ENCODE results near the gene ZNF627.
A peak's percentile ranks its signal among the peaks of the same experiment; 100 is the strongest.
"Not testable (repeated sequence)": the region's sequence is repeated elsewhere in the genome, so short reads cannot be mapped to it uniquely, and the experiment has no call there.

The ZNF627 gene

DNA sequence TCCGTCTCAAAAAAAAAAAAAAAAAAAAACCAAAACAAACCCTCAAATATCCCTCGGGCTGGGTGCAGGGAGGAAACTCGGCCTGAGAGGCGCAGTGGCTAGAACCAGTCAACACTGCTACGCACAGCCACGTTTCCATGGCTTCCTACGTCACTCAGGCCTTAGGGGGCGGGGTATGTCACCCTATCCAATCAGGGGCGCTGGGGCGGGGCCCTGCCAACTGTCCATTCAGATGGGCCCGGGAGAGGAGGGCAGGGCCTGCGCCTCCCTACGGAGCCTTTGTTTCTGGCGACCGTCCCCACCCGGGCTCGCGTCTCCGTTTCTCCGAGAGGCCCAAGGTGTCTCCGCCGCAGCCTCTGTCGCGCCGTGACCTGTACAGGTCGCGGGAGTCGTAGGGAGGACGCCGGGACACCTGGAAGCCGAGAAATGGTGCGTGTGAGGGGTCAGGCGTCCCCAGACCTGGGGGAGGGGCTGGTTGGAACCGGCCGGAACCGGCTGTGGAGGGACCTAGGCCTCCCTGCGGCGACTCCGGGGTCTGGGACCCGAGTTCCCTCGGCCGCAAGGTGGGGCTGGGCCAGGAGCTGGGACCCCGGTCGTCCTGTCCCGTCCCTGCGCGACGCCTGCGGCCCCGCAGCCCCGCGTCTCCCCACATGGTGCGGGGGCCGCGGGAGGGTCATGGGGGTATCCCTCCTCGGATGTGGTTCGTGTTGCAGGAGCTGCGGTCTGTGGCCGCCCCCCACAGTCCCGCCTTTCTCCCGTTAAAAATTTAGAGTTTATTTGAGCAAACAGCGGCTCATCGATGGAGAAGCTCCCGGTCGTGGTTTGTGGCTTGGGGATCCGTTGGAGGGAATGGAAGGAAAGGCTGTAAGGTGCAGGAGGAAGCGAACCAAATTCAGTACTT, at the start of gene ZNF627:
TSS of gene ZNF627 (plus strand) at position 282 of the 901 bp plus-strand sequence. CDS start at position 427, 145 bp downstream.
- DNase-seq = peak; percentile 87 to 99

DNA sequence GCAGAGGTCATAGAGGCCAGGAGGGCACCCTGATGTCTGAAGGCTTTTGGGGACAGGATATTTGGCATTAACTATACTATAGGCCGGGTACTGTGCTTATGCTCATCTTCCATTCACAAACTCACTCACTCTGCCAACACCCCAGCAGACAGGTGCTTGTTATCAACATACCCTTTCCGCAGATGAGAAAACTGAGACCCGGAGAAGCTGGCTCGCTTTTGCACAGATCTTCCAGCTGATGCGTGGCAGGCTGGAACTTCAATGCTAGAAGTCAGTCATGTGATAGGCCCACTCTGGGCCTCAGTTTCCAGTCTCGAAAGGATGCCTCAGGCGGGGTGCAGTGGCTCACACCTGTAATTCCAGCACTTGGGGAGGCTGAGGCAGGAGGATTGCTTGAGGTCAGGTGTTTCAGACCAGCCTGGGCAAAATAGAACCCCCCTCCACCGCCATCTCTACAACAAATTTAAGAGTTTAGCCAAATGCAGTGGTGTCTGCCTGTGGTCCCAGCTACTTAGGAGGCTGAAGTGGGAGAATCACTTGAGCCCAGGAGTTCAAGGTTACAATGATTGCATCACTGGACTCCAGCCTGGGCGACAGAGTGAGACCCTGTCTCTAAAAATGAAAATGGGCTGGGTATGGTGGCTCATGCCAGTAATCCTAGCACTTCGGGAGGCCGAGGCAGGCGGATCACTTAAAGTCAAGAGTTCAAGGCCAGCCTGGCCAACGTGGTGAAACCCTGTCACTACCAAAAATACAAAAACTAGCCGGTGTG, 49.2 kb upstream of the ZNF627 start:
- no peak for DNase-seq

DNA sequence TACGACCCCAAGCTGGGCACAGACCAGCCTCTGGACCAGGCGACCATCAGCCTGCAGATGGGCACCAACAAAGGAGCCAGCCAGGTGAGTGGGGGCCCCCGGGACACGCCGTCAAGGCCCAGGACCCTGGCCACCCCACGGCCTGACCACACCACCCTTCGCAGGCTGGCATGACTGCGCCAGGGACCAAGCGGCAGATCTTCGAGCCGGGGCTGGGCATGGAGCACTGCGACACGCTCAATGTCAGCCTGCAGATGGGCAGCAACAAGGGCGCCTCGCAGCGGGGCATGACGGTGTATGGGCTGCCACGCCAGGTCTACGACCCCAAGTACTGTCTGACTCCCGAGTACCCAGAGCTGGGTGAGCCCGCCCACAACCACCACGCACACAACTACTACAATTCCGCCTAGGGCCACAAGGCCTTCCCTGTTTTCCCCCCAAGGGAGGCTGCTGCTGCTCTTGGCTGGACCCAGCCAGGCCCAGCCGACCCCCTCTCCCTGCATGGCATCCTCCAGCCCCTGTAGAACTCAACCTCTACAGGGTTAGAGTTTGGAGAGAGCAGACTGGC, 47.8 kb upstream of the ZNF627 start:
- no peak for DNase-seq

GRCh38 chr19:11550265-11550664, 47.0 kb upstream of the ZNF627 start:
- no peak for DNase-seq

DNA sequence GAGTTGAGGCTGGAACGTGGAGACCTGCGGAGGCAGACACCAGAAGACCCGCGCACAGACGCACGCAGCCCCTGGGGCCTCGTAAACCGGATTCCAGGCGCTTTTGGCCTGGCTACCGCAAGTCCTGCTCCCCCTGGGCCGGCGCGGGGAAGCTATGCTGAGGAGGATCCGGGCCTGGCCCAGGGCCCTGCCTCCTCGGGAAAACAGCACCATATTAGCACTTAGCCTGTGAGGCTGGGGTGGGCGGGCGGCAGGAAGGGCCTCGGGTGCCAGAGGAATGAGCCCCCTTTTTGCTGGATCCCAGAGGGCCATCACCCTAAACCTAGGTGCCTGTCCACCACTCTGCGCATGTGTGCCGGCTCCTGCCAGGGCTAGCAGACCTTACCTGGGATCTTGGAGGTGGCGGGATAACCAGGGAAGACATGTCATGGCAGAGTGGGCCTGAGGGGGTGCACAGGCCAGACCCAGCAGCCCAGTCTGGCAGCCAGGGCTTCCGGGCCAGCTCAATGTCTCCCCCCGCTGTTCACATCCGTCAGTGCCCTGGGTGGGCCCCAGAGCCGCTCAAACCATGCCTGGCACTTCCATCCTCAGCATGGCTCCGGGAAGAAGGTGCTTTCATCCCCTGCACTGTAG, 45.6 kb upstream of the ZNF627 start:
- DNase-seq = no peak

DNA sequence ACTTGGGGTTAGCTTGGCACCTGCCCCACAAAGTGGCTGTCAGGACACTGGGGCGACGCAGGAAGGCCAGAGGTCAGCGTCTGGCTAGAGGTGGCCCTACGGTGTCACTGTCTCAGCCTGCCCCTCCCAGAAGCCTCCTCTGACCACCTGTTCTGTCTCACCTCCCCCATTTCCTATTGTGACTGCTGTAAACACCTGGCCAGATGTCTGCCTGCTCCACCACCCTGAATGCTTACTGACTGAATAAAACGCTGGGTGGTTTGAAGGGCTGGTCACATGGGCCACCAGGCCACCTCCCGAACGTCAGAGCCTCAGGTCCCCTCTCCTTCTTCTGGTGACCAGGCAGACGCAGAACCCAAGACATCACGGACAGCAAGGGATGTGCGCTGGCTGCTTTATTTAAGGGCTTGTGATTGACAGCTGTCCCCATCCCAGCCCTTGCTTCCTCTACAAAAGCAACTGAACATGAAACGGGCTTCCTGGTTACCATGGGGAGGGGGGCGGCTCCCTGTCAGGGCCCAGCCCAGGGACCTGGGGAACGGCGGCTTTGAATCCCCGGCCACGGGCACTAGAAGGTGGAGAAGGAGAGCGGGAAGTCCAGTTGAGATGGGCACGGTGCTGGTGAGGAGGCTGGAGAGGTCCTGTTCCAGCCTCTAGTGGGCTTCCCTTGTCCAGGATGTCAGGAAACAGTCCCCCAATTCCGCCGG, 44.5 kb upstream of the ZNF627 start:
- DNase-seq = no peak

GRCh38 chr19:11554160-11554559, 43.1 kb upstream of the ZNF627 start:
- no peak for DNase-seq

GRCh38 chr19:11555246-11555645, 42.0 kb upstream of the ZNF627 start:
- DNase-seq = no peak

GRCh38 chr19:11556634-11557420, 40.5 kb upstream of the ZNF627 start:
- no peak for DNase-seq

DNA sequence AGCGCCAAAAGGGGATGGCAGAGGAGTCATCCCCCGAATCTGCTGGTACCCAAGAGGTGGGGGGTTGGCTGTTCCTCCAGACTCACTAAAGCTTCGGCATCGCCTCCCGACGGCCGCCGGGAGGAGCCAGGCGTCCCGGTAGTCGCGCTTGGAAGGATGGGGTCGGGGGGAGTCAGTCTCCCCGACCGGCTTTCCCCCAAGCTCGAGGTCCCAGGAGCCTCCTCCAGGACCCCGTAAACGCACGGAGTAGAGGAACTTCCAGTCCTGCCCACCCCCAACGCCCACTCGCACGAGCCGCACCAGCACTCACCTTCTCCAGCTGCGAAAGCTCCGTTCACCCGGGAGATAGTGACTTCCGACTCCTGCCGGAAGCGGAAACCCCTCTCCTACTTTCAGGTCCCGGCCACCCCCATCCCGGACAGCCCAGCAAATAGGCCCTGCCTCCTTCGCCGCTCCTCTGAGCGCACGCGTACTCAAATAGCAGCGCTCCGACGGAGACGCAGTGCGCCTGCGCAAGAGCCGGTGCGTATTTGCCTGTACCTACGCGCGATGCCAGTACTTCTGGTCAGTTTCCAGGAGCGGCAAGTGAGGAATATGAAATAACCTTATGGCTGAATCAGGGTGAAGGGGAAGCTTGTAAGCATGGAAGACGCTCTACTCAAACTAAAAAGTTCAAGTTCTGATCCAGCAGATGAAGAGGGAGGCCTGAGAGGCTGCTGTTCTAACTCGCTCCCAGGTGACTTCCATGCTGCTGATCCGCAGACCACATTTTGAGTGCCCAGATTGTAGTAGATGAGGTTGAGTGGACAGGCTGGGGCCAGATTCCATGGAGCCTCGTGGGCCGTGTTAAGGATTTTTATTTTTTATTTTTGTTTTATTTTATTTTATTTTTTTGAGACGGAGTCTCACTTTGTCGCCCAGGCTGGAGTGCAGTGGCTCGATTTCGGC, 38.1 kb upstream of the ZNF627 start, which contains the start of gene ELOF1:
TSS of gene ELOF1 (minus strand) at position 350 of the 948 bp plus-strand sequence. CDS start 4,883 bp downstream, outside the sequence.
- peak; percentile 81 to 95 for DNase-seq

DNA sequence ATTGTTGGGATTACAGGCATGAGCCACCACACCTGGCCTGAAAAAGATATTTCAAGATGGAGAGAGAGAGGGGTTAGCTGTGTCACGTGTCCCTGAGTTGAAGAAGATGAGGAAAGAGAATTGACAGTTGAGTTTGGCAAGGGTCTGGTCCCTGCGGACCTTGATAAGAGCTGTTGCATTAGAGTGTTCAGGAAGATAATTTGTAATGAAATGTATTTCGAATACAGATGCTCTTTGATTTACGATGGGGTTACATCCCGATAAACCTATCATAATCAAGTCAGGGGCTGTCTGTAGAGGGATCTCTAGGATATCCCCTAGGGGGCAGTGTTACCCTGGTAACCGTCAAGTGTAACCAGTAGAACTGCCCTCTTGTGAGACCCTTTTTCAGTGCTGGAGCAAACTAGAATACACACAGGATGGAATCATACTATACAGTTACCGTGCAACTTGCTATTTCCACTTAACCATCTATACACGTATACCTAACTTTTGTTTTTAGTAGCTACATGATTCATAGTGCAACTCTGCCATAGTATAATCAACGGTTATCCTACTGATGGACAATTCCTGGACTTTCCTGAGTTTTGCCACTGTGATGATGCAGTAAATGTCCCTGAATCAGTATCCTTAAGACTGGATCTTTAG, 36.8 kb upstream of the ZNF627 start:
- peak in 1 of 2 donors; percentile 67 for DNase-seq

DNA sequence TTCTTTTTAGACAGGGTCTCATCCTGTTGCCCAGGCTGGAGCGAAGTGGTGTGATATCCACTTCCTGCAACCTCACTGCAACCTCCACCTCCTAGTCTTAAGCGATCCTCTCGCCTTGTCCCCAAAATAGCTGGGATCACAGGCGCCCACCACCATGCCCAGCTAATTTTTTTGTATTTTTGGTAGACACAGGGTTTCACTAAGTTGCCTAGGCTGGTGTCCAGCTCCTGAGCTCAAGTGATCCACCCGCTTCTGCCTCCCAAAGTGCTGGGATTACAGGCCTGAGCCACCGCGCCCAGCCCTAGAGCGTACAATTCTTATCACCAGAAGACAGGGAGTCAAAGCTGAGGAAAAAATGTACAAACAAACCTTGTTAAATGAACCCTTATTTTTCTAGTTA, 33.8 kb upstream of the ZNF627 start:
- DNase-seq = no peak

GRCh38 chr19:11564082-11564807, 33.0 kb upstream of the ZNF627 start:
- DNase-seq = not testable (repeated sequence)

- DNase-seq = not testable (repeated sequence)
Measured at GRCh38 chr19:11565649-11565980, 31.7 kb upstream of the ZNF627 start.

DNA sequence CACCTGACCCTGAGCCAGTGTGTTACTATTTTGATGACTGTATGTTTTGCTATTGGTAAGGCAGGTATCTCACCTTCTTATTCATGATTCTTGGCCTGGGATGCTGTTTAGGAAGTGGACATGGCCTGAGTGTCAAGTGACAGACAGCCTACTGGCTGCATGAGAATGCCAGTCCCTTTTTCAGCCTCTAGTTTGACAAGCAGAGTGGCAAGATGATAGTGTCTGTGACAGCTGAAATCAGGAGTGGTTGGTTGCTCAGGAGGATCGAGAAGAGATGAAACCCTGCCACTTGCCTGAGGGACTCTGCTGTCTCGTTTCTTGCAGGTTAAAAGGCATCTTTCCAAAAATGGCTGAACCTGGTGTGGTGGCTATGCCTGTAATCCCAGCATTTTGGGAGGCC, 31.1 kb upstream of the ZNF627 start:
- no peak for DNase-seq

- peak in 1 of 2 donors; percentile 60 for DNase-seq
Measured at GRCh38 chr19:11570039-11570462, 27.2 kb upstream of the ZNF627 start.

DNA sequence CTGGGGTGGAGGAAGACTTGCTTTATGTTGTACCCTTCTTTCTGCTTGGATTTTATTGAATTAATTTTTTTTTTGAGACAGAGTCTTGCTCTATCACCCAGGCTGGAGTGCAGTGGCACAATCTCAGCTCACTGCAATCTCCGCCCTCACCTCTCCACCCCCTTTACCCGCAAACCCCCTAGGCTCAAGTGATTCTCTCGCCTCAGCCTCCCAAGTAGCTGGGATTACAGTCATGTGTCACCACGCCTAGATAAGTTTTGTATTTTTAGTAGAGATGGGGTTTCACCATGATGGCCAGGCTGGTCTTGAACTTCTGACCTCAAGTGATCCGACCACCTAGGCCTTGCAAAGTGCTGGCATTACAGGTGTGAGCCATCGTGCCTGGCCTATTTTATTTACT, 23.9 kb upstream of the ZNF627 start:
- DNase-seq = not testable (repeated sequence)

GRCh38 chr19:11573763-11574162, 23.5 kb upstream of the ZNF627 start:
- not testable (repeated sequence) for DNase-seq

DNA sequence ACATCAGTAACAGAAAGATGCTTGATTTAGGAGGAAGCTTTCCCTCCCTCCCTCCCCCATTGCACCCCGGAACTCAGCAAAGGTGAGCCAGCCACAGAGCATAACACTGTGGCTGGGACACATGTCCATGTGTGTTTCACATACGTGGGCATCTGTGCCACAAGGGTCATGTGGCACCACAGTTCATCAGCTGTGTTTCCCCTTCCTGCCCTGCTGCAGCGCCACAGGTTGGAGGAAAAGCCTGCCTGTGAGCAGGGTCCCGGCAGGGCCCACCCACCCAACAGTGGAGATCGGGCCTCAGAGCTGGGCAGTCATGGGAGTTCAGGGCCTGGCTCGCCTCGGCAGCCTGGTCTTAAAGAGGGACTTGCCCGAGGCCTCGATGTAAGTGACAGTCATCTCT, 22.6 kb upstream of the ZNF627 start:
- no peak for DNase-seq

Measured in bone marrow (tissue), 2 donors.